Fibroblast of pulmonary artery (primary cell): ENCODE data around the gene PTPRN2.

Experiments
- DNase-seq: peaks from one replicate; pipeline ENCODE4 v3.0.0-alpha.2; 2010; ENCODE audit warnings: low read depth
- H3K4me3 ChIP-seq: replicated peaks from 2 replicates; pipeline ENCODE4 v1.5.1; 2011; ENCODE audit warnings: low read depth, mild to moderate bottlenecking, control low read depth, low read length, moderate library complexity
- CTCF ChIP-seq: IDR thresholded peaks from 2 replicates; pipeline ENCODE4 v1.5.1; 2011; ENCODE audit warnings: mild to moderate bottlenecking, control low read depth, low read length, inconsistent platforms; ENCODE audit errors: missing control alignments

The PTPRN2 gene

GRCh38 chr7:158143196-158144120 is 444.2 kb downstream of the PTPRN2 start:
- H3K4me3 ChIP-seq, result no peak overlapping the region
- no peak for DNase-seq
- TF ChIP-seq CTCF, result no peak

- no peak overlapping the region for H3K4me3 ChIP-seq
- no peak for TF ChIP-seq CTCF
- DNase-seq, result no peak
Observed at GRCh38 chr7:158142657-158143056, 445.0 kb downstream of the PTPRN2 start.

DNA sequence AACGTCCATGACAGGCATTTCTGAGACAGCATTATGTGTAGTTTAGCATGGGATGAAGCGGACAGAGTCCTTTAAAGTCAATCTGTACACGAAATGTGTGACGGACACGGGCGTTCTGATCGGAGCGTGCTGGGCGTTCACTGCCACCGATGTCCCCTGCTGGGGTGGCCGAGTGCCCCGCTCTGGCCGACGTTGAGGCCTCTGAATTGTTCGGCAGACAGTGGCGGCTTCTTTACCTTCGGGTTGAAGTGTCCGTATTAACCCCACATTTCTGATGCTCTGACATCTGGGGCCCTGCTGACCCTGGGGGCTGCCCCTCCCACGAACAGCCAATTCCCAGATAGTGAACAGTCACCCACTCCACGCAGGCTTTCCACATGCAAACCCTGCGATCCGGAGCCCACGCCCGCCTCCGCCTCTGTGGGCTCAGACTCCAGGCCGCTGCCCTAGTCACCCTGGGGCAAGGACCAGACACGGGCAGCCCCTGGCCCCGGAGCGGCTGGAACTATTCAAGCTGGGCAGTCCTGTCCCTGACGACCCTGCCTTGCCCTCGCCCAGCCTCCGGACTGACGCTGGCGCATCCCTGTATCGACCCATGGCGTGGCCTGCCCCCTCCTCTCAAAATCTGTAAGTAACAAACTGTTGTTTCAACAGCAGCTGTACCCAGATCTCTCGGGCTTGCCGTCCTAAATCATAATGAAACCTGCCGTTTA is 445.7 kb downstream of the PTPRN2 start:
- no peak overlapping the region for H3K4me3 ChIP-seq
- no peak for DNase-seq
- no peak for TF ChIP-seq CTCF

DNA sequence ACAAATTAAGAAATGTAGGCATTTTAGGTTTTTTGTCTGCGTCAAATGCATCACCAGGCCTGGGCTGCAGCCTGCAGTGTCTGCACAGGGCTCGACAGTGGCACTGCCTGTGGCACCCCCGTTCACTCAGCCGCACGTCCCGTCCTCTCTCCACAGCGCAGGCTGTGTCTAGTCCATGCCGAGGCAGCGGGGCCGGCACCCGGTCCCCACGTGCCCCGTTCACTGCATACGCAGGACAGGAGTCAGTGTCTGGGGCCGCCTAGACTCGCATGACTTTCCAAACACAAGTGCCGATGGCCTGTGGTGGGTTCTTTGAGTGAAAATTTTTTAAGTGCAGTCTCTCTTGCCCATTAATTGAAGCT is 446.4 kb downstream of the PTPRN2 start:
- no peak for TF ChIP-seq CTCF
- no peak for DNase-seq
- H3K4me3 ChIP-seq, result no peak overlapping the region

DNA sequence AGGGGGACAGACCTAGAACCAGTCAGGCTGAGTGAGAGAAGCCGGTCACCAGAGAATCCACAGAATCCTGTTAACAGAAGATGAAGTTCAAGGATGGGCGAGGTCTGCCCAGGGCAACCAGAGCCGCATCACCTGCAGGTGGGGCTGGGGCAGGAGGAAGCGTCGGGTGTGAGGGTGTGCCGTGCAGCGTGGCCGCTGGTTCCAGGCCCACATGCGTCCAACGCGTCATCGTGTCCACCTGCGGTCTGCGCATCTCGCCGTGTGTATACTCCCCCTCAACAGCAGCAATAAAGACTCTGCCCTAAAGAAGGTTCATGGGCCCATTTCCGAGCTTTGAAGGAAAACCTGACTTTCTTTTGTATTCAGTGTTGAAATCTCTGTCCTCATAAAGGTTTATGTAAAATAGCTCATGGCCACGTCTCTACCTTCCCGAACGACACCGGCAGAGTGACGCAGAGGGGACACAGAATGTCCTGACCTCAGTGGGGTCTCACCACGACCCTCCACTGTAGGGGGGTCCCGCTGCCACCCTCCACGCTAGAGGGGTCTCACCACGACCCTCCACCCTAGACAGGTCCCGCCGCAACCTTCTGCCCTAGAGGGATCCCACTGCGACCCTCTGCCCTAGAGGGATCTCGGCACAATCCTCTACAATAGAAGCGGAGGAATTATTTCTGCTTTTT is 446.9 kb downstream of the PTPRN2 start:
- no peak for DNase-seq
- no peak overlapping the region for H3K4me3 ChIP-seq
- TF ChIP-seq CTCF, result no peak

- DNase-seq, result no peak
- no peak overlapping the region for H3K4me3 ChIP-seq
- TF ChIP-seq CTCF, result no peak
Observed at GRCh38 chr7:158139499-158139898, 448.1 kb downstream of the PTPRN2 start.
